ENCODE measurements around the gene TRNT1.

The TRNT1 gene

GRCh38 chr3:3134750-3135448 lies 8.2 kb downstream of the TRNT1 start:
- Mint-ChIP-seq H3K4me1 (ENCODE audit: low read depth) (peaks cover 53% of the 10 kb centered on the region), H3K27ac (peak overlapping the region; percentile 76), H3K9me3 (no peaks in the 10 kb centered on the region), H3K4me3 (peak overlapping the region; percentile 1), H3K36me3 (ENCODE audit: low read depth) (peaks cover 85% of the 10 kb centered on the region), H3K27me3 (no peaks in the 10 kb centered on the region)

- H3K4me3 Mint-ChIP-seq, result no peak overlapping the region
- peaks cover 58% of the 10 kb centered on the region for H3K4me1 Mint-ChIP-seq (ENCODE audit: low read depth)
- peaks cover 93% of the 10 kb centered on the region for H3K36me3 Mint-ChIP-seq (ENCODE audit: low read depth)
- H3K27me3 Mint-ChIP-seq, result no peaks in the 10 kb centered on the region
- H3K27ac Mint-ChIP-seq, result no peak overlapping the region
- H3K9me3 Mint-ChIP-seq, result no peaks in the 10 kb centered on the region
These were observed 10.8 kb downstream of the TRNT1 start for GRCh38 chr3:3137526-3137925.

GRCh38 chr3:3141939-3142338 lies 15.2 kb downstream of the TRNT1 start:
- Mint-ChIP-seq H3K9me3 (no peaks in the 10 kb centered on the region), H3K4me3 (no peak overlapping the region), H3K4me1 (ENCODE audit: low read depth) (peaks cover 40% of the 10 kb centered on the region), H3K27me3 (no peaks in the 10 kb centered on the region), H3K27ac (no peak overlapping the region), H3K36me3 (ENCODE audit: low read depth) (peaks cover 95% of the 10 kb centered on the region)

GRCh38 chr3:3145831-3146230 lies 19.1 kb downstream of the TRNT1 start:
- Mint-ChIP-seq H3K36me3 (ENCODE audit: low read depth) (peaks cover 91% of the 10 kb centered on the region), H3K4me1 (ENCODE audit: low read depth) (peaks cover 36% of the 10 kb centered on the region), H3K9me3 (no peaks in the 10 kb centered on the region), H3K4me3 (no peak overlapping the region), H3K27ac (peak overlapping the region; percentile 63), H3K27me3 (no peaks in the 10 kb centered on the region)

- Mint-ChIP-seq H3K27me3 (no peaks in the 10 kb centered on the region), H3K36me3 (ENCODE audit: low read depth) (peaks cover 81% of the 10 kb centered on the region), H3K9me3 (no peaks in the 10 kb centered on the region), H3K27ac (peak overlapping the region; percentile 61), H3K4me1 (ENCODE audit: low read depth) (peaks cover 35% of the 10 kb centered on the region), H3K4me3 (no peak overlapping the region)
These were observed 22.8 kb downstream of the TRNT1 start for GRCh38 chr3:3149560-3149959.

GRCh38 chr3:3151513-3151912 lies 24.8 kb downstream of the TRNT1 start:
- no peaks in the 10 kb centered on the region for H3K9me3 Mint-ChIP-seq
- H3K36me3 Mint-ChIP-seq (ENCODE audit: low read depth), result peaks cover 81% of the 10 kb centered on the region
- no peak overlapping the region for H3K27ac Mint-ChIP-seq
- peaks cover 22% of the 10 kb centered on the region for H3K4me1 Mint-ChIP-seq (ENCODE audit: low read depth)
- H3K27me3 Mint-ChIP-seq, result no peaks in the 10 kb centered on the region
- H3K4me3 Mint-ChIP-seq, result no peak overlapping the region

- H3K4me3 Mint-ChIP-seq, result no peak overlapping the region
These were observed 28.3 kb downstream of the TRNT1 start for GRCh38 chr3:3154879-3155610.

GRCh38 chr3:3157484-3157883 lies 30.7 kb downstream of the TRNT1 start:
- H3K9me3 Mint-ChIP-seq, result peaks cover 3% of the 10 kb centered on the region
- H3K36me3 Mint-ChIP-seq (ENCODE audit: low read depth), result peaks cover 76% of the 10 kb centered on the region
- H3K27ac Mint-ChIP-seq, result no peak overlapping the region
- no peaks in the 10 kb centered on the region for H3K27me3 Mint-ChIP-seq
- H3K4me3 Mint-ChIP-seq, result no peak overlapping the region
- peaks cover 33% of the 10 kb centered on the region for H3K4me1 Mint-ChIP-seq (ENCODE audit: low read depth)

More at GRCh38 chr3:3154879-3155610, 28.3 kb downstream of the TRNT1 start:
- peaks cover 3% of the 10 kb centered on the region for H3K9me3 Mint-ChIP-seq
- H3K27me3 Mint-ChIP-seq, result no peaks in the 10 kb centered on the region
- H3K4me1 Mint-ChIP-seq (ENCODE audit: low read depth), result peaks cover 22% of the 10 kb centered on the region
- H3K36me3 Mint-ChIP-seq (ENCODE audit: low read depth), result peaks cover 80% of the 10 kb centered on the region
- no peak overlapping the region for H3K27ac Mint-ChIP-seq

- Mint-ChIP-seq H3K36me3 (ENCODE audit: low read depth) (peaks cover 81% of the 10 kb centered on the region), H3K27me3 (no peaks in the 10 kb centered on the region), H3K27ac (no peak overlapping the region), H3K4me3 (no peak overlapping the region), H3K9me3 (peaks cover 3% of the 10 kb centered on the region), H3K4me1 (ENCODE audit: low read depth) (peaks cover 56% of the 10 kb centered on the region)
These were observed 34.1 kb downstream of the TRNT1 start for GRCh38 chr3:3160826-3161225.

GRCh38 chr3:3165241-3165640 lies 38.5 kb downstream of the TRNT1 start:
- H3K27ac Mint-ChIP-seq, result peak overlapping the region; percentile 23
- no peak overlapping the region for H3K4me3 Mint-ChIP-seq
- H3K4me1 Mint-ChIP-seq (ENCODE audit: low read depth), result peaks cover 54% of the 10 kb centered on the region
- H3K36me3 Mint-ChIP-seq (ENCODE audit: low read depth), result peaks cover 67% of the 10 kb centered on the region
- H3K27me3 Mint-ChIP-seq, result no peaks in the 10 kb centered on the region
- H3K9me3 Mint-ChIP-seq, result no peaks in the 10 kb centered on the region

- no peak overlapping the region for H3K4me3 Mint-ChIP-seq
- no peak overlapping the region for H3K27ac Mint-ChIP-seq
- H3K27me3 Mint-ChIP-seq, result no peaks in the 10 kb centered on the region
- H3K9me3 Mint-ChIP-seq, result no peaks in the 10 kb centered on the region
- H3K36me3 Mint-ChIP-seq (ENCODE audit: low read depth), result peaks cover 66% of the 10 kb centered on the region
- H3K4me1 Mint-ChIP-seq (ENCODE audit: low read depth), result peaks cover 53% of the 10 kb centered on the region
These were observed 38.9 kb downstream of the TRNT1 start for GRCh38 chr3:3165650-3166049.

GRCh38 chr3:3170998-3171397 lies 44.3 kb downstream of the TRNT1 start:
- Mint-ChIP-seq H3K4me1 (ENCODE audit: low read depth) (peaks cover 65% of the 10 kb centered on the region), H3K36me3 (ENCODE audit: low read depth) (peaks cover 66% of the 10 kb centered on the region), H3K4me3 (no peak overlapping the region), H3K9me3 (no peaks in the 10 kb centered on the region), H3K27ac (no peak overlapping the region), H3K27me3 (no peaks in the 10 kb centered on the region)

GRCh38 chr3:3172627-3173026 lies 45.9 kb downstream of the TRNT1 start:
- Mint-ChIP-seq H3K36me3 (ENCODE audit: low read depth) (peaks cover 54% of the 10 kb centered on the region), H3K4me1 (ENCODE audit: low read depth) (peaks cover 70% of the 10 kb centered on the region), H3K4me3 (peak overlapping the region; percentile 75)

GRCh38 chr3:3177861-3178497 lies 51.2 kb downstream of the TRNT1 start:
- Mint-ChIP-seq H3K4me3 (peak overlapping the region; percentile 97), H3K4me1 (ENCODE audit: low read depth) (peaks cover 65% of the 10 kb centered on the region), H3K9me3 (no peaks in the 10 kb centered on the region), H3K36me3 (ENCODE audit: low read depth) (peaks cover 23% of the 10 kb centered on the region), H3K27ac (peak overlapping the region; percentile 79), H3K27me3 (no peaks in the 10 kb centered on the region)

More at GRCh38 chr3:3172627-3173026, 45.9 kb downstream of the TRNT1 start:
- H3K27me3 Mint-ChIP-seq, result no peaks in the 10 kb centered on the region
- no peaks in the 10 kb centered on the region for H3K9me3 Mint-ChIP-seq
- peak overlapping the region; percentile 93 for H3K27ac Mint-ChIP-seq
